ENCODE data around the gene CHID1. TPM values are rescaled to one million over a fixed set of nuclear protein-coding genes. Genes with fewer than 3 reads are reported as not detected.

The CHID1 gene
- total and polyA plus RNA-seq, 2 of the 8 experiments (the other 6 are each of a cell fraction or from before 2014, with no cell fraction given), result 81.2 to 88.5 TPM

- TF ChIP-seq TCF12 (IDR thresholded peaks at IDR 0.05; ENCODE audit: low read depth, low read length) (no peak), SP4 (IDR thresholded peaks at IDR 0.05; ENCODE audit: low read length) (no peak), SIN3A (conservative IDR thresholded peaks at IDR 0.05 in 1 of 2, IDR thresholded peaks at IDR 0.05 in 1 of 2; ENCODE audit: low read depth in 1 of 2, low read length in 2 of 2) (peak in 1 of 2 experiments; percentile 43; a peak in 1 of 4 replicates), TBP (IDR thresholded peaks at IDR 0.05; ENCODE audit: low read depth, low read length) (no peak), MAX (IDR thresholded peaks at IDR 0.05) (no peak)
- ChIA-PET CTCF (ENCODE audit: partially characterized antibody) (interaction anchor here (0.6 to 2.6 kb wide), 10 partner anchors 10 to 228 kb away, joined by 3 to 23 read pairs (median 5); partner anchors contain the start of gene AP2A2), POLR2A (ENCODE audit: partially characterized antibody) (interaction anchor here (0.8 to 6.2 kb wide), 10 partner anchors 7 to 64 kb away, joined by 3 to 45 read pairs (median 4); no protein-coding TSS in a partner anchor)
Observed at GRCh38 chr11:955154-956063, 44.8 kb upstream of the CHID1 start.

More at GRCh38 chr11:955154-956063, 44.8 kb upstream of the CHID1 start:
- Histone ChIP-seq H3K79me1 (ENCODE audit: low read depth, low read length) (peaks cover 24% of the 10 kb centered on the region), H2BK15ac (ENCODE audit: low read length) (no peak overlapping the region), H3K23me2 (ENCODE audit: low read depth, low read length) (peaks cover 2% of the 10 kb centered on the region; the same call in 1 of the 2 replicates), H3K4me2 (ENCODE audit: insufficient read depth in 1 of 2, low read depth in 2 of 2, low read length in 2 of 2) (no peak overlapping the region), H3K27ac (ENCODE audit: low read depth, low read length) (no peak overlapping the region), H3K36me3 (ENCODE audit: control insufficient read depth in 2 of 4, insufficient read depth in 4 of 4, low read length in 3 of 4) (peaks cover 0 to 8% (median 1%) of the 10 kb centered on the region in 4 experiments; a peak in 2 of 8 replicates), H4K91ac (replicated peaks; ENCODE audit: insufficient read length, low read length) (no peak overlapping the region), H3K4me1 (replicated peaks in 1 of 4; ENCODE audit: control insufficient read depth in 3 of 4, insufficient read depth in 4 of 4, low read length in 3 of 4) (peaks cover 0 to 23% (median 8%) of the 10 kb centered on the region in 4 experiments; a peak in 5 of 7 replicates), H3K56ac (replicated peaks; ENCODE audit: insufficient read length, low read depth, low read length) (no peak overlapping the region), H2BK5ac (ENCODE audit: low read depth, low read length) (0 out of 2 replicates have a peak overlapping the region, but pooled peaks have one; percentile 5), H3K27me3 (replicated peaks in 1 of 4; ENCODE audit: control insufficient read depth in 3 of 4, extremely low read depth in 1 of 4, insufficient read depth in 3 of 4, low read length in 3 of 4) (no peaks in the 10 kb centered on the region), H3K4me3 (ENCODE audit: extremely low read depth in 1 of 4, insufficient read depth in 2 of 4, low read depth in 3 of 4, low read length in 4 of 4) (no peak overlapping the region), H2BK120ac (replicated peaks; ENCODE audit: low read depth, low read length) (no peak overlapping the region), H3K23ac (ENCODE audit: insufficient read length) (no peak overlapping the region), H3K9ac (replicated peaks in 1 of 4; ENCODE audit: extremely low read depth in 1 of 4, low read depth in 3 of 4, low read length in 3 of 4) (peak overlapping the region in 1 of 4 experiments; percentile 37; a peak in 1 of 7 replicates), H3K18ac (ENCODE audit: extremely low read depth, low read length) (no peak overlapping the region), H4K5ac (ENCODE audit: insufficient read length, low read depth, low read length) (no peak overlapping the region), H3K4ac (replicated peaks; ENCODE audit: insufficient read length, low read depth, low read length) (no peak overlapping the region), H2BK12ac (ENCODE audit: low read depth, low read length) (no peak overlapping the region; the same call in 1 of the 2 replicates), H3K14ac (ENCODE audit: insufficient read length) (no peak overlapping the region), H3K79me2 (ENCODE audit: control insufficient read depth in 1 of 2, insufficient read depth in 2 of 2, low read length in 2 of 2) (peaks cover 2 to 56% of the 10 kb centered on the region in 2 experiments; a peak in 3 of 4 replicates), H4K20me1 (replicated peaks in 1 of 2; ENCODE audit: control insufficient read depth in 1 of 2, insufficient read depth in 2 of 2, low read length in 2 of 2) (peaks cover 5 to 26% of the 10 kb centered on the region in 2 experiments), H2BK20ac (ENCODE audit: low read length) (no peak overlapping the region), H2AK5ac (ENCODE audit: low read depth, low read length) (no peak overlapping the region; the same call in 1 of the 2 replicates), H2AFZ (ENCODE audit: low read length) (no peak overlapping the region), H4K8ac (ENCODE audit: extremely low read depth, insufficient read depth, low read length) (peak overlapping the region; percentile 60; the same call in 1 of the 2 replicates), H3K9me3 (ENCODE audit: insufficient read depth in 2 of 2, low read depth in 1 of 2, low read length in 1 of 2) (no peaks in the 10 kb centered on the region)
- FAIRE-seq (no peak), DNase-seq (ENCODE audit: low read depth in 1 of 2, low spot score in 2 of 2) (no peak)
- 85% methylated on average over 15 of the region's 15 CpGs; no CpG with 5 or more reads in 1 of the 2 experiments for WGBS, 2 experiments (ENCODE audit: extremely low coverage in 1 of 2, insufficient coverage in 1 of 2, insufficient read length in 1 of 2, insufficient replicate concordance in 2 of 2, low coverage in 1 of 2, low lambda C conversion rate in 2 of 2, missing lambda C conversion rate in 1 of 2)
